Stimulated activated CD8-positive, alpha-beta memory T cell treated with anti-CD3 and anti-CD28 coated beads, Interleukin-4, amount 100 ng/mL, for 48 hours (primary cell): ENCODE results near the gene CCDC121.

ENCODE experiments used
- DNase-seq: peaks from one replicate; pipeline ENCODE4 v3.0.0-alpha.2; 2020

Gene CCDC121, protein sequence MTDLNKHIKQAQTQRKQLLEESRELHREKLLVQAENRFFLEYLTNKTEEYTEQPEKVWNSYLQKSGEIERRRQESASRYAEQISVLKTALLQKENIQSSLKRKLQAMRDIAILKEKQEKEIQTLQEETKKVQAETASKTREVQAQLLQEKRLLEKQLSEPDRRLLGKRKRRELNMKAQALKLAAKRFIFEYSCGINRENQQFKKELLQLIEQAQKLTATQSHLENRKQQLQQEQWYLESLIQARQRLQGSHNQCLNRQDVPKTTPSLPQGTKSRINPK

DNA sequence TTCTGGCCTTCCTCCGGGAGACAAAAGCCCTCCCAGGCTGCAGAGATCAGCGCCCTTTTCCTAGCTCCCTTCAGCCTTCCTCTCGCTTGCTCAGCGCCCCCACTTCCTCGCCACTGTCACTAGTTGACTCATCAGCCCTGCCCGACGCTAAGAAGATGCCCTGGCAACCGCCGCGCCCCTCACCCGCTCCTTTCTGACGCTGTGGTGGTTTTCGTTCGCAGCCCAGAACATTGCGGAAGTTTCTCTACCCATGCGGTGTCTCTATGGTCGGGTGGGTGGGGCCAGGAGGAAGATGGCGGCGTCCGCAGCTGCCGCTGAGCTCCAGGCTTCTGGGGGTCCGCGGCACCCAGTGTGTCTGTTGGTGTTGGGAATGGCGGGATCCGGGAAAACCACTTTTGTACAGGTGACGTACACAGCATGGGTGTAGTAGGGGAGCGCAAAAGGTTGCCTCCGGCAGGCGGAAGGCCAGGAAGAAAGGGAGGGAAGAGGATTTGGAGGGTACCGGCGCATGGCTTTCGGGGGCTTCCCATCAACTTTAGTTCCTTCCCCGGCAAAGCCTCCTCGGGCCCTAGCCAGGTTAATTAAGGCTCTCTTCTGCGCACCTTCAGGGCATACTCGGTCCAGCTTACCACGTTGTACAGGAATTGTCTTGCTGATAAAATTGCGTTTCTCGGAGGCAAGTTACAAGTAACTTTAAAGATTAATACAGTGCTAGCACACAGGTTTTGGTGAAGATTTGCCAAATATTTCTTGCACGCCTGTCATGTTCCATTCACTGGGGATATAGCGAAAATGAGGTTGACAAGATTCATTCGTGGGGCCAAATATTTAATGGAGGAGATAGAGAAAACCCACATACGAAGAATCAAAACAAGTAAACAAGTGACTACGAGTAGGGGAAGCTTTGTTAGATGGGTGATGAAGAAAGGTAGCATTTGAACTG is at the start of gene CCDC121, which contains the start of gene GPN1:
Gene CCDC121, minus strand, starts transcription at position 246 of the 943 bp plus-strand sequence. CDS start 1,213 bp downstream, outside the sequence.
Gene GPN1, plus strand, starts transcription at position 284 of the 943 bp plus-strand sequence. Its CDS starts 9 bp downstream, at position 293.
- peak; percentile 96 for DNase-seq

DNA sequence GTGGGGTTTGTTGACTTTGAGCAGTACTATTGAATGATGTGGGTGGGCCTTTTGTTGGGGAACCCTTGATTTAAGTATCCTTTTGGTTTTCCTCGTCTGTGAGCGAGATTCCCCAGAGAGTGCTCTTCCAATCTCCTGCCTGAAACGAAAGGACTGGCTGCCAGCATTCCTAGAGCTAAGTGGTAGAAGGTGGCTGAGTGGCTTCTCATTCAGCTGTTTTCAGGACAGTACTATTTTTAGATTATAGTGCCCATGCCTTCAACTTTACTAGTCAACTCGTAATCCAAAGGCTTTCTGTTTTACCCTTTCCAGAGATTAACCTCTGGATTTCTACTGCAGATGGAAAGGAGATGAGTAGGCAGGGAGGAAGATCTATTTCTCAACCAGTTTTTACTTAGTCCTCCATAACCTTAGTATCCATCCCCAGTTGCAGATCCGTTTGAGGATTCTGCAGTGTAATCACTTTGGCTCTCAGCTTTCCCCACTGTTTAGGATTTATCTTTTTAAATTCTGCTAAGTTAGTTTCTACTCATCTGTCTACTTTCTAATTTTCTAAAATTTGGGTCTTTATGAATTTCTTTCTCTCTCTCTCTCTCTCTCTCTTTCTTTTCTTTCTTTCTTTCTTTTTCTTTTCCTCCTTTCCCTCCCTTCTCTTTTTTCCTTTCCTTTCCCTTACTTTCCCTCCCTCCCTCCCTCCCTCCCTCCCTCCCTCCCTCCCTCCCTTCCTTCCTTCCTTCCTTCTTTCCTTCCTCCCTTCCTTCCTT is 44.1 kb upstream of the CCDC121 start:
- no peak for DNase-seq

DNA sequence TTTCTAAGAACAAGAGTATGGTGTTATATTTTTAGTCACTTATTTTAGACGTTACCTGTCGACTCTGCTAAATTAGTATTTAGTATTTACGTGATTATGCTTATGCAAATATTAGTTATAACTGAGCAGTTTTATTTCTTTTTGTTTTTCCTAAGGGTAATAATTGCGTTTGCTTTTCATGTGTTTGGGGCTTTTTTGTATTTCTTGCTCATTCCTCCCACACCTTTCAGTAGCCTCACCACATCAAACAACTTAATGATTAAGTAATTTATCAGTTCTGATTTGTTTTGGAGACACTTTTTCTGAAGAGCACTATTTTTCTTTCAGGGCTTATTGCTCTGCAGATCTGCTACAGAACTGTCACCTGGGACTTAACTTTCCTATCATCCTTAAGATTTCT is 42.4 kb upstream of the CCDC121 start:
- DNase-seq: no peak

DNA sequence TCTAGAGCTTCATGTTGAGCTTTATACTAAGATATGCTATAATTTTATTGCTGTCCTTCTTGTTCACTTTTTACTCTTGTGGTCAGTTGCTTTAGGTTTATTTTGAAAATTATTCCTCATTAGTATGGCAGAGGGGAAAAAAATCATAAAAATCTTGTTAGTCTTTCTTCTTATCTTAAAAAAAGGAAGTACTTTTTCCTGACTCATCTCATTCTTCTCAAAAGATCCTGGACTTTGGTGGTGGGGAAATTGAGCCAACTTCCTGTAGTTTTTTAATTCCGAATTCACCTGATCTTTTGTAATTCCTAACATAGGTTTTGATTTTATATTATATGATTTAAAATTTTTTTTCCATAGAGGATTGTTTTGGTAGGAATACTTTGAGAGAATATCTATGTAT is 38.6 kb upstream of the CCDC121 start:
- DNase-seq: no peak

DNA sequence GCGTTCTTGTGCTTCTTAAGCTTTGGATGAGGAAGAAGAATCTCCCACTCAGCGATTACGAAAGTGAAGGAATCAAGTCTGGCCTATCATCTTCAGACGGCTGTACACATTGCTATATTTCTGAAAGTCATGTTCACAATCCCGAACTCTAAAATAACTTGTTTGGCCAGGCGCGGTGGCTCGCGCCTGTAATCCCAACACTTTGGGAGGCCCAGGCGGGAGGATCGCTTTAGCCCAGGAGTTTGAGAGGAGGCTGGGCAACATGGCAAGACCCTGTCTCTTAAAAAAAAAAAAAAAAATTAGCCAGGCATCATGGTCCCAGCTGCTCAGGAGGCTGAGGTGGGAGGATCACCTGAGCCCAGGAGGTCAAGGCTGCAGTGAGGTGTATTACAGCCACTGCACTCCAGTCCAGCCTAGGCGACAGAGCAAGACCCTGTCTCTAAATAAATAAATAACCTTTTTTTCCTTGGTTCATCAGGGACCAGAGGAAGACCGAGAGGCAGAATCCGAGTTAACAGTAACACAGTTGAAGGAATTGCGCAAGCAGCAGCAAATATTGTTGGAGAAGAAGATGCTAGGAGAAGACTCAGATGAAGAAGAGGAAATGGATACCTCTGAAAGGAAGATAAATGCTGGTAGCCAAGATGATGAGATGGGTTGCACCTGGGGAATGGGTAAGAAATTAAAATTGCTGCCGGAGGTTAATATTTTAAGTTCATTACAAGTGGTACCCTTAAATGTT is 36.0 kb upstream of the CCDC121 start:
- no peak for DNase-seq

DNA sequence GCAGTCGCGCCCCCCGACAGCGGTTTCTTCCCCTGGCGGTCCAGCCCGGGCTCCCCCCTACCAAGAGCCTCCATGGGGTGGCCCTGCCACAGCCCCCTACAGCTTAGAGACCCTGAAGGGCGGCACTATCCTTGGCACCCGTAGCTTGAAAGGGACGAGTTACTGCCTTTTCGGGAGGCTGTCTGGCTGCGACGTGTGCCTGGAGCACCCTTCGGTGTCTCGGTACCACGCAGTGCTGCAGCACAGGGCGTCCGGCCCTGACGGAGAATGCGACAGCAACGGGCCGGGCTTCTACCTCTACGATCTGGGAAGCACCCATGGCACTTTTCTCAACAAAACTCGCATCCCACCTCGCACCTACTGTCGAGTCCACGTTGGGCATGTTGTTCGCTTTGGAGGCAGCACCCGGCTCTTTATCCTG is 35.4 kb upstream of the CCDC121 start:
- no peak for DNase-seq

DNA sequence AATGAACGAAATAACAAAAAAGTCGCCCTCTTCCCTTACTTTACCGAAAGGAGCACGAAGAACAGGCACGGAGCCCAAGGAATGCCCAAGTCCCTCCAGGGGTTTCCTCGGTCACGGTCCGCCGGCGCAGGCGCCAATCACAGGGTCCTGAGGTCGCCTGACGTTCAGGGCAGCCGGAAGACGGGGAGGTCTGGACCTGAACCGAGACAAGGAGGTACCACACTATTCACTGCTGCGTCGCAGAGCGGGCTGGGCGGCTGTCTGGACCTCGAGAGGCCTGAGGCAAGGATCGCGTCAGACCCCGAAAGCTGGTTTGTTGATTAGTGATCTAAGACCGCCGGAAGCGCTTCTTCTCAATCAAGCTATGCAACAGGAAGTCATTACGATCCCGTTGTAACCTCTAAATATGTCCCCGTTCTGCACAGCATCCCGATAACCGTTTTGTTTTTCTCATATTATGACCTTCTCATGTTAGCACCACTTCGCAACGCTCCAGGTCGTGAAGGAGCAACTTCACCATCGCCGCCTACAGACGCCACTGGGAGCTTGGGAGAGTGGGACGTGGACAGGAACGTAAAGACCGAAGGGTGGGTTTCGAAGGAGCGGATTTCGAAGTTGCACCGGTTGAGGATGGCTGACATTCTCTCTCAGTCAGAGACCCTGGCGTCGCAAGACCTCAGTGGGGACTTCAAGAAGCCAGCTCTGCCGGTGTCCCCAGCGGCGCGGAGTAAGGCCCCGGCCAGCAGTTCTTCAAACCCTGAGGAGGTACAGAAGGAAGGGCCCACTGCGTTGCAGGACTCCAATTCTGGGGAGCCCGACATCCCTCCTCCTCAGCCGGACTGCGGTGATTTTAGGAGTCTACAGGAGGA is 34.7 kb upstream of the CCDC121 start, which contains the start of the genes SLC4A1AP and SUPT7L:
Gene SLC4A1AP, plus strand, starts transcription at position 605 of the 869 bp plus-strand sequence. Its CDS starts 26 bp downstream, at position 631.
Gene SUPT7L, minus strand, starts transcription at position 330 of the 869 bp plus-strand sequence. CDS start 1,422 bp downstream, outside the sequence.
- peak; percentile 83 for DNase-seq

DNA sequence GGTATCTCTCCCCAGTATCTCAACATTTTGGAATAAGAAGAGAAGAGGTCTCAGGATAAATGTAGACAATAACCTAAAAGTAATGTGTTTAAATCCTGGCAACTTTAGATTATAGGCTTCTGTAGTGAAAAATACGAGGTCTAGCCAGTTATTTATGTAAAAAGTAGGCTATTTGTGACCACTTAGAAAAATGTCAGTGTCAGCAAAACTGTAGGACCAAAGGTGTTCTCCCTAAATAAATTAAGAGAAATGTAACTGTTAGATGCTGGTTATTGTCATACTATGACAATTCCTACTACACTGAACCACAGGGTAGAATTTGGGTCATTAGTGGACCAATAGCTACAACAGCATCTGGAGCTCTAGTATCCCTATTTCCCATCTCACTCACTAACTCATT is 32.6 kb upstream of the CCDC121 start:
- no peak for DNase-seq

DNA sequence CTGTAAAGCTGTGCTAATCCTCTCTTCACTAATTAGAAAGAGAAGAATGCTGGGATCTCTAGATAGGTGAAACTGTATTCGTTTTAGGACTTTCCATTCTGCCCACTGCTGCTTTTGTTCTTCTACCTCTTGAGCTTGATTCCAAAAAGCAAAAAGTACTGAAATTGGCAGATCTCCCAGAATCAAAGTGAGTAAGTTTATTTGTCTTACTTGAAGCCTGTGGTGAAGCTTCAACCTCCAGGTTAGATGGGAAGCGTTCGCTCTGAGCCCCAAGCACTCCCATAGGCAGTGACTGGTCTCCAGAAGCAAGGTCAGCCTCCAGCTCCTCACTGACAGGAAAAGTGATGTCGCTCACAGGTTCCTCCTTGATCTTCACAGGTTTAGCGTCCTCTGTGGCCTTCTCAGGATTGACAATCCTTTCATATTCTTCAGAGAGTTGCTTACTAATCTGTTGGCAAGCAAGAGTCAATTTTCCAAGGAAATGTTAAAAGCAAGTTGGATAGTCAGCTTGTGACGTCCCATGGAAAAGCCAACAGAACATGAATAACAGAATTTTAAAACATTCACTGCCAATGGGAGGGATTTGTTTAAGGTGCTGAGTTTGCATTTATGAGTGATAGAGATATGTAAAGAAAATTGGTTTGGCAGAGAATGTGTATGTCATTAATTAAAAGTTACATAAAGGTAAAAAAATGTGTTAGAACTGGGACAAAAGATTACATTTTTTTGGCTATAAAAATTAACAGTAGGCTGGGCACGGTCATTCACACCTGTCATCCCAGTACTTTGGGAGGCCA is 26.5 kb upstream of the CCDC121 start:
- DNase-seq: no peak

DNA sequence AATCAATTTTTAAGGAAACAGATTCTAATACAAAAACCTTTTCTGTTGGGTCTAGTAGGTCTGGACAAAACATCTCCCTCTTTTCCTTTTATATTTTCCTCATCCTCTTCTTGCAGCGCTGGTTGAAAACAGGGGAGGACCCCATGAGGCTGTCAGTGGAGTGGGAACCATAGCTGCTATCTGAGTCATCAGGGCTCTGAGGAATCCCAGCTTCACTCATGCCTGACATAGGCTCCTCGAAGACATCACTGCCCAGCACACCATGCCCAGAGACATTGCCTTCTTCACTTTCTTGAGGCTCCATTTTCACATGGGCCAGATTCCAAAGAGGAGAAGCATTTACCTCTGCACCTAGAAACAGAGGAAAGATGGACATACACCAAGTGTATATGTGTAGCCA is 24.6 kb upstream of the CCDC121 start:
- DNase-seq: no peak

DNA sequence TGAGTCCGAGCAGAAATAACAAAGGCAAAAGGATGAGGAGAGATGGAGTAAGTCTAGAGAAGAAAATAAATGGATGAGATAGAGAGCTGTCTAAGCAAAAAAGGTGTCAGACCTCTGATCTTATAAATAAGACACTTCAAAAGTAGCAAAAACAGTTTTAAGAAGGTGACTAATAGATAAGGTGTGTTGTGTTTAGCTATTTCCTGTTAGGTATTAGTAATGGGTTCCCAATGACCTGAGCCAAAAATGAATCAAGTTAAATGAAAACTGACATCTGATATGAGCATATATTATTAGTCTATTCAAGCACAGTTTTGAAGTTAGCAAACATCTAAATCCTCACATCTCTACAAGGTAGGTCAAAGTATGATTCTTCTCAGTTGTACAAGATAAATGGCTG is 24.0 kb upstream of the CCDC121 start:
- no peak for DNase-seq

DNA sequence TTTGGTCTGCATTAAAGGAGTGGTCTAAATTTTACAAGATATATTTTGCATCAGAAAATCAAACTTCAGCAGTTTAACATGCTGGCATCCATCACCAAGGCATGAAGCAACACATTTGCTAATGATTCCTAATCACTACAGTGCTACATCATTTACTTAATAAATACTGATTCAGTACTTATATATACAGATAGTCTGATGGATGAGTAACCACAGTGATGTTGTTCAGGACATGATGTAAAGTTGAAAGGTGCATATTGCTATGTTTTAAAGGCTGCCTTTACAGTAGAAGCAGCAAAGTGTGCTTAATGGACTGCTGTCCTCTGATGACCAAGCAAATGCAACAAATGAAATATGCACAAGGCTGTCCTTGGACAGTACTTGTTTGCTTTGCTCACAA is 23.5 kb upstream of the CCDC121 start:
- no peak for DNase-seq

DNA sequence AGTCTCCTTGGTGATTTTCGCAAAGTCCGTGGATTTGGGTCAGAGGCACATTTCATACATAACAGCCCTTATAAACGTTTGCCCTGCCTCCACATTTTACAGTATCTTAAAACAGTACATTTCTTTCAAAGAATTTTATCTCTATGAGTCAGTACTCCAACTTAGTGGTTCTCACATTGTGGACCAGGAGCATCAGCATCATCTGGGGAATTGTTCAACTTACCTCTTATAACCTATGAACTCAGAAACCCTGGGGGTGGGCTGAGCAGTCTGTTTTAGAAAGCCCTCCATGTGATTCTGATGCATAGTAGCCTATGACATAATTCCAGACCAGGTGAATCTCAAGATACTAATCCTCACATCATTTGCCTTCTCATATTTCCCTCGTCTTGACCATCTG is 22.2 kb upstream of the CCDC121 start:
- DNase-seq: no peak

DNA sequence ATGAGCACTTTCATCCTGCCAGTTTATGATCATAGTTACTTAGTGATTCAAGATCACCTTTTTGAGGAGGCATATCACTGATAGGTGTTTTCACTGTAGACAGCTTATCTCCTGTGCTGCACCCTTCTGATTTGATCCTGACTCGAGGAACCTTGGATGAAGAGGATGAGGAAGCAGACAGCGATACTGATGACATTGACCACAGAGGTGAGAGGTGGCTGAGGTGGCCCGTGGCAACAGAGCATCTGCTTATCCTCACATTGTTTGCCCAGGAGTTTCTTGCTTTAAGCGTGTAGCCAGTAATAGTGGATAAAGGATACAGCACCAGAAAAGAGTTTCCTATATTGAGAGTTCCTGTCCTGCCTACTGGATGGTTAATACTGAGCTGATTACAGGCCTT is 18.9 kb upstream of the CCDC121 start:
- no peak for DNase-seq

DNA sequence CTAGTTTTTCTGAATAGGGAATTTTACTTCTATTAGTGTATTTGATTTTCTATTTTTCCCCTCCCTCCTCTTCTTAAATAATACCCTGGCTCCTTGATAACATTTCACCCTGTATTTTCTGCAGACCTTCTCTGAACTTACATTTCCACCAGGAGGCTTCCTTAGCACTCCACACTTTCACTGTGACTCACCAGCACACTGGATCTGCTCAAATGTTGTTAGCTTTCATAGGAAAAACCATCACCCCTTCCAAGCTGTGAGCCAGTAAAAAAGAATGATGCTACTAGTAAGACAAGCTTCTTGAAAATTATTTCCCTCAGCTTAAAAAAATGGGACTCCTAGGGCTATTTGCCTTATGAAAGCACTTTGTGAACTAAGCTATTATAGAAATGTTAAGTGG is 18.5 kb upstream of the CCDC121 start:
- no peak for DNase-seq

DNA sequence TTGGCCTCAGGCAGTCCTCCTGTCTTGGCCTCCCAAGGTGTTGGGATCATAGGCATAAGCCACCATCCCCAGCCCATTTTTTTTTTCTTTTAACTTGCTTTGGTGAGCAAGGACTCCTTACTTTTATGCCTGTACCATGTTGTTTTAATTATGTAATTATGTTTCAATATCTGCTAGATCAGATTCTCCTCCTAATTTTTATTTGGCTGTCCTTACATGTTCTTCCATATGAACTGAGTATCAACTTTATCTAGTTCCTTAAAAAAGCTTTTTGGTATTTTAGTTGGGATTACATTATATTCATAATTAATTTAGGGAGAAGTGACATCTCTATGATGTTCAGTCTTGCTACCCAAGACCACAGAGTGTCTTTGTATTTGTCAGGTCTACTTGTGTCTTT is 16.4 kb upstream of the CCDC121 start:
- DNase-seq: no peak

DNA sequence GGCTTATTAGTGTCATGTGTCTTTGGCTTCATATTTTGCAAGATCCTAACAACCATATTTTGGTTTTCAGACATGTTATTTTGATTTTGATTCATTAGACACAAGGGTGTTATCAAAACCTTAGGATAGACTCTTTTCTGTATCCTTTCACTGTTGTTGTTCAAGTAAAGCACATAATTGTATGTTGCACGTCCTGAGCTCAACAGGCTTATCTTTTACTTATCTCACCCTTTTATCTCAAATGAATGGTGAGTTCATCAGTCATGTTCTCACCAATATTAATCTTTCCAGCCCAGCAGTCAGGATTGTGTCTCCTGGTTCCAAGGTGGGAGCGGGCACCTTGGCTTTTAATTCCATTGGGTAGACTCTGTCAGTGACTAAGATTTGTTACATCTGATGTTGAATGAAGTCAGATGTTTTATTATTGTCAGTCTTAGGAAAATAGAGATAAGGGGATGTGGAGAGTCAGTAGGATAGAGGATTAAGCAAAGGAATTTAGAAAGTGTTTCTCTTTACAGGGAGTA is 12.0 kb upstream of the CCDC121 start:
- DNase-seq: no peak

DNA sequence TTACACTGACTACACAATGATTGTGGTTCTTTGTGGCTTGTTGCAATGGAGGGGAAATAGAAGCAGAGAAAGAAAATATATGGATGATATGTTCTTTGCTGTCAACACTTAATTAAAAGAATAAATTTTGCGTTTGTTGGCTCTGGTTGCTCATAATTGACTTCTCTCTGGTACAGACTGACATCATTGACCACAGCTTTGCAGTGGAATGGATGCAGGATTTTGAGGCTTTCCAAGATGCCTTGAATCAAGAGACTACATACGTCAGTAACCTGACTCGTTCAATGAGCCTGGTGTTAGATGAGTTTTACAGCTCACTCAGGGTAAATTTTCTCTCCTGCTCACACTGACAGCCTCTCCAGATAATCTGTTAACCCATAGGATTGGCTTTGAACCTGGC is 9.9 kb upstream of the CCDC121 start:
- DNase-seq: no peak

DNA sequence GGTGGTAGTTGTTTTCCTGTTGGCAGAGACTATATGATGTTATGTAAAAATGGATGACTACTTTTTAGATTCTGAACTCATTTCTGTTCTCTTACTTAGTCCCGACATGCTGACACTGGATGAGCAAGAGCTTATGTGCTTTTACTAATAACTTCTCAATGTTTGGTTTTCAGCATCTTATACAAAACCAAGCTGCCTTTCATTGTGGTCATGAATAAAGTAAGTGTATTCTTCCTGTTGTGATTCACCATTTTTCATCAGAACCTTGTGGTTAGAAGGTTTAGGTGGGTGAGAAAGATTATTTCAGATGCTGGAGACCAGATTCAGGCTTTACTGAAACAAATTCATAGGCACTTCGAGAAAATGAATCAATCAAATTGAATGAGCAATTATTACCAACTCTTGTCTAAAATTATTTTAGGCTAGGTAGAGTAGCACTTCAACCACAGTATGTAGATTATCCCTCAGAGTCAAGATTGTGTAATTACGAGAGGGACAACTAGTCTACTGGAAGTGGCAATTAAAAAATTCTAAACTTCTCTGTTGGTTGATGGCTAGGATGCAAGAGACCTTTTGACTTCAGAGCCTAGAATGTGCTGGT is 9.3 kb upstream of the CCDC121 start:
- DNase-seq: no peak

DNA sequence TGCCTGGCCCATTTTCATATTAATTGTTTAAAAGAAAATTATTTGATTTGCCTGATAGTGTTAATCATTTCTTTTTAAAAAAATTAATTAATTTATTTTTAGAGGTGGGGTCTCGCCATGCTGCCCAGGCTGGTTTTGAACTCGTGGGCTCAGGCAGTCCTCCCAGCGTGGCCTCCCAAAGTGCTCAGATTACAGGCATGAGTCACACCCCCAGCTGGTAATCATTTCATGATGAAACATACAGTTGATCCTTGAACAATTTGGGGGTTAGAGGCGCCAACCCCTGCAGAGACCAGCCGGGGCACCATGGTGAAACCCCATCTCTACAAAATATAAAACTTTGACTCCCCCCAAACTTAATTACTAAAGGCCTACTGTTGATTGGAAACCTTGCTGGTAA is 8.0 kb upstream of the CCDC121 start:
- no peak for DNase-seq
